HS-5 (cell line): ENCODE measurements around the gene FCHO1.

Source experiments
- DNase-seq: peaks from one replicate; pipeline ENCODE4 v3.0.0-alpha.2; 2012; ENCODE audit warnings: low read depth

The FCHO1 gene, protein sequence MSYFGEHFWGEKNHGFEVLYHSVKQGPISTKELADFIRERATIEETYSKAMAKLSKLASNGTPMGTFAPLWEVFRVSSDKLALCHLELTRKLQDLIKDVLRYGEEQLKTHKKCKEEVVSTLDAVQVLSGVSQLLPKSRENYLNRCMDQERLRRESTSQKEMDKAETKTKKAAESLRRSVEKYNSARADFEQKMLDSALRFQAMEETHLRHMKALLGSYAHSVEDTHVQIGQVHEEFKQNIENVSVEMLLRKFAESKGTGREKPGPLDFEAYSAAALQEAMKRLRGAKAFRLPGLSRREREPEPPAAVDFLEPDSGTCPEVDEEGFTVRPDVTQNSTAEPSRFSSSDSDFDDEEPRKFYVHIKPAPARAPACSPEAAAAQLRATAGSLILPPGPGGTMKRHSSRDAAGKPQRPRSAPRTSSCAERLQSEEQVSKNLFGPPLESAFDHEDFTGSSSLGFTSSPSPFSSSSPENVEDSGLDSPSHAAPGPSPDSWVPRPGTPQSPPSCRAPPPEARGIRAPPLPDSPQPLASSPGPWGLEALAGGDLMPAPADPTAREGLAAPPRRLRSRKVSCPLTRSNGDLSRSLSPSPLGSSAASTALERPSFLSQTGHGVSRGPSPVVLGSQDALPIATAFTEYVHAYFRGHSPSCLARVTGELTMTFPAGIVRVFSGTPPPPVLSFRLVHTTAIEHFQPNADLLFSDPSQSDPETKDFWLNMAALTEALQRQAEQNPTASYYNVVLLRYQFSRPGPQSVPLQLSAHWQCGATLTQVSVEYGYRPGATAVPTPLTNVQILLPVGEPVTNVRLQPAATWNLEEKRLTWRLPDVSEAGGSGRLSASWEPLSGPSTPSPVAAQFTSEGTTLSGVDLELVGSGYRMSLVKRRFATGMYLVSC

DNA sequence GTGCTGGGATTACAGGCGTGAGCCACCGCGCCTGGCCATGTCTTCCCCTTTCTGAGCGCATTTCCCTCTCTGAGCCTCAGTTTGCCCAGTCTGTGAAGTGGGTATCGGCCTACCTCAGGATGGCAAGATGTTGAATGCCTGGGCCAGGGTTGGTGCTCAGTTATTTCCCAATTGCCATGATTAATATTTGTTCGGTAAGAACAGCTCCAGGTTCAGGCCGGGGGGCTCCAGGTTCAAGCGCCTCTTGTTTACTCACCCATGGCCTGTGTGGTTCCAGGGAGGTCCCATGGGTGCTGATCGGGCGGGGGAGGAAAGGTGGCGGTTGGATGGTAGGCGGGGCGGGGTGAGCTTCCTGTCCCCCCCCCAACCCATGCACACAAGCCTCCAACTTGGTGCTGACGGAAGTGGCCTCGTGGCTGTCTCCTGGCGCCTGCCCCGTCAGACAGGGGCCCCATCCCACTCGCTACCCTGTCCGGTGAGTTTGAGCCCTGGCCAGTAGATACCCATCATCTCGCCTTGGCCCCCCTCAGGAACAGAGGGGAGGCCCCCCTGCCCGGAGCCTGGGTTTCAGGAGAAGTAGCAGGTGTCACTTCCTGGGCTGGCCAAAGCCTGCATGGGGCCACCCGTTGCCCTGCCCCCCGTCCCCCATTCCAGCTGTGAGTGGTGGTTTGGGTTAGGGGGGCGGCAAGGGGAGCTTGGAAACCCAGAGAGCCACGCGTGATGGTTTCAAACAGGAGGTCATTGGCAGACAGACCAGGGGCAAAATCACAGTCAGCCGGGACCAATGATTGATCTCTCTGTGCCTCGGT is at the start of gene FCHO1:
Gene FCHO1 (plus strand): TSS at position 375 of the 809 bp plus-strand sequence. CDS start 3,688 bp downstream, outside the sequence.
- no peak for DNase-seq

GRCh38 chr19:17703824-17704463 is 47.3 kb upstream of the FCHO1 start:
- no peak for DNase-seq

DNA sequence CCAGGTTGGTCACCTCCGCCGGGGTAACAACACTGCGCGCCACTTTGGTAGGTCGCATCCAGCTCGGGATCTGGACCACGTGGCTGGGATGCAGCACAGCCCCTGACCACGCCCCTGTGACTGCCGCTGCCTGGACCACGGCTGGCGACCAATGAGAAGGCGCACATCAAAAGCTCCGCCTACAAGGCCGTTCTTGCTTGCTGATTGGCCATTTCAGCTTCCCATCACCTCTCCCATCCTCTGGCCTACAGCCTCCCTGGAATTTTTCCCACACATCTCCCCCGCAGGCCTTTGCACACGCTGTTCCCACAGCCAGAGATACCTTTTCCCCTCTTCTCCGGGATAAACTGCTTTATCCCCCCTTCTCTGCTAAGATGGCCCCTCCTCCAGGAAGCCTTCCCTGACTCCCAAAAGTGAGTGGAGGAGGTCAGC is 44.5 kb upstream of the FCHO1 start:
- no peak for DNase-seq

DNA sequence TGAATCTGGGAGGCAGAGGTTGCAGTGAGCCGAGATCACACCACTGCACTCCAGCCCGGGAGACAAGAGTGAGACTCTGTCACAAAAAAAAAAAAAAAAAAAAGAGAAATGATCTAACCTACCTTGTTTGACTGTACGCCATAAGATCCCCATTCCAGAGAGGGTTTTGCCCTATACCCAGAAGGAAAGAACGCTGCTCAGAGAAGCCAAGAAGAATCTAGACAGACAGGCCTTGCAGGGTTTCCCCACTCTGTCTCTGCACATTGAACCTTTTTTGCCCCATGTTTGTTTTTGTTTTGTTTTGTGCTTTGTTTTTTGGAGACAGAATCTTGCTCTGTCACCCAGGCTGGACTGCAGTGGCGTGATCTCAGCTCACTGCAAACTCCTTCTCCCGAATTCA is 39.4 kb upstream of the FCHO1 start:
- no peak for DNase-seq

GRCh38 chr19:17716309-17716929 is 34.9 kb upstream of the FCHO1 start:
- no peak for DNase-seq

- DNase-seq: no peak
Measured at GRCh38 chr19:17718550-17718946, 32.7 kb upstream of the FCHO1 start.

DNA sequence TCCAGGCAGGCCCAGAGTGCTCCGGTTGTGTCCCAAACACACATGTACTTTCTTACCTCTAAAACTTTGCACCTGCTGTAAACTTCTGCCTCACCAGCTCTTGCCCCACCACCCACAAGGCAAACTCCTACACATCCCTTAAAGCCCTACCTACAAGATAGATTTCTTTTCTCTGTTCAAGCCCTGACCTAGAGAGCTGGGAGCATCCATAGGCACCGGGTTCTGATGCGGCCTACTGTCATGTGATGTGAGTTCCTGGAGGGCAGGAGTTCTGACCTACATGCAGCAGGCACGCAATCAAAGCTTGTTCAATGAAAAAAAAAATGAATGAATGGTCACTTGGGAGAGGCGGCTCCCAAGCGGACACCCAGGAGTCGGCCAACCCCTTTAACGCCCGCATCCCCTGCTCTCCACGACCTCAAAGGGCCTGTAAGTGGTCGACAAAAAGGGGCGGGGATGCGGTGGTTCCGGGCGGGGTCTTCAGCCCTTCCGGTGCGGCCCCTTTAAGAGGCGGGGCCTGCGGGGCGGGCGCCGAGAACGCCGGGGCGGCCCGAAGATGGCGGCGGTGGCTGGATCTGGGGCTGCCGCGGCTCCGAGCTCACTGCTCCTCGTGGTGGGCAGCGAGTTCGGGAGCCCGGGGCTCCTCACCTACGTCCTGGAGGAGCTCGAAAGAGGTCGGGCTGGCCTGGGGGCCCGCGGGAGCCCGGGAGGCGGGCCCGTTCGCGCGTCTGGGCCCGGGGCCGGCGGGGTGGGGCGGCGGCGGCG is 32.1 kb upstream of the FCHO1 start, which contains the start of gene MAP1S:
Gene MAP1S (plus strand): TSS at position 534 of the 765 bp plus-strand sequence. CDS start 23 bp downstream, at position 557.
- no peak for DNase-seq

GRCh38 chr19:17719730-17720400 is 31.4 kb upstream of the FCHO1 start:
- no peak for DNase-seq

DNA sequence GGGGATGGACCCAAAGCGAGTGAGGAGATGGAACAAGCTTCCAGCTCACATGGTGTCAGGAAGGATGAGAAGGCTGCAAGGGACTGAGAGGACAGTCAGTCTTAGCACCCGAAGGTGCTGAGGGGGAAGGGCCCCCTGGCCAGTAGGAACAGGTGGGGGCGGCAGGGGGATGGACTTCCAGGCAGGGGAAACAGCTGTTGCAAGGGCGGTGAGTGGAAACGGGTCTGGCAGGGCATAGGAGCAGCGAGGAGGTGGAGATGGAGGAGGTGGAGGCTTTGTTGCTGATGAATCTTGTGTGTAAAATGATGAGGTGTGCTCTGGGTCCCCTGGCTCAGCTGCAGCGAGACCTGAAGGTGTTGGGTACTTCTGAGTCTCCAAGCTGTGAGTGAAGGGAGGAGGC is 30.8 kb upstream of the FCHO1 start:
- DNase-seq: no peak

DNA sequence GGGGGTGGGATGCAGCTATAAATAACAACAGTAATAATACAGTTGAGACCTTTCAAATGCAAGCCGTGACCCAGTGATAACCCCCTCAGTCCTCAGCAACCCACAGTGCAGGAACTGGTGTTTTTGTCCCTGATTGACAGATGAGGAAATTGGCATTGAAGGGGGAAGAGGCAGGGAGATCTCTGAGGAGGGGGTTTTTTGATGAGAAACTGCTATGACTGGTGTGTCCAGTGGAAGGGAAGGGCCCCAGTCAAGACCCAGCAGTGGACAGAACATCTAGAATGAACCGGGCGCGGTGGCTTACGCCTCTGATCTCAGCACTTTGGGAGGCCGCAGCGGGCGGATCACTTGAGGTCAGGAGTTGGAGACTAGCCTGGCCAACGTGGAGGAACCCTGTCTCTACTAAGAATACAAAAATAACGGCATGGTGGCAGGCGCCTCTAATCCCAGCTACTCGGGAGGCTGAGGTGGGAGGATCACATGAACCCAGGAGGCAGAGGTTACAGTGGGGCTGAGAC is 30.1 kb upstream of the FCHO1 start:
- DNase-seq: no peak

- DNase-seq: no peak
Measured at GRCh38 chr19:17721821-17722220, 29.5 kb upstream of the FCHO1 start.

DNA sequence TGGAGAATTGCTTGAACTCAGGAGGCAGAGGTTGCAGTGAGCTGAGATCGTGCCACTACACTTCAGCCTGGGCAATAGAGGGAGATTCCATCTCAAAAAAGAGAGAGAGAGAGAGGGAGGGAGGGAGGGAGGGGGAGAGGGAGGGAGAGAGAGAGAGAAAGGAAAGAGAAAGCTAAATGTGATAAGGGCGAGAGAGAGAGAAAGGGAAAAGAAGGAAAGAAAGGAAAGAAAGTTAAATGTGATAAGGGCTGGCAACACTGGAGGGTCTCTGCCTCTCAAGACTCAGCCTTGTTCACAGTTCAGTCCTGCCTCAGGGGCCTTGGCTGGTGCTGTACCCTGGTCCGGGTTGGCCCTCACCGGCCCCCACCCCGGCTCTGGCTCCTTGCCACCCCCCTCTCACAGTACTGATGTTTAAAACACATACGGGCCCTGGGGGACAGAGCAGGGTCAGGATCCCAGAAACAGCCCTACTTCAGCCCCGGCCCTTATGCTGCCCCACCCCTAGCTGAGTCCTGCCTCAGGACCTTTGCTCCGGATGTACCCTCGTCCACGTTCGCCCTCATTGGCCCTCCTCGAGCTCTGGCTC is 28.5 kb upstream of the FCHO1 start:
- DNase-seq: no peak

DNA sequence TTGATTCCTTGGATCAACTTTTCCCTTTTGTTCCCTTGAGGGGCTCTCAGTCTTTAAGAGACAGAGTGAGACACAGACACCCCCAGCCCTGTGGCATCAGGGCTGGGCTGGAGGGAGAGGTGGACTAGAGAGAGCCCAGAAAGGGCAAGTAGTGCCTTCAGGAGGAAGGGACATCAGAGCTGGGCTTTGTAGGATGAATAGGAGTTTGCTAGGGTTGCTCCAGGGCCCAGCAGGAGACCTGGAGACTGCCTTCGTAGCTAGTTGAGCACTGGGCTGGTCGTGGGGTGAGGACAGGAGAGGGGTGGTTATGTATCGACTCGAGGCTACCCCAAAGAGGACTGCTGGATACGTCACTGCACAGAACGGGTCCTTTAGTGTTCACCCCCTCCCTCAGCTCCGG is 26.6 kb upstream of the FCHO1 start:
- no peak for DNase-seq

GRCh38 chr19:17725422-17726078 is 25.7 kb upstream of the FCHO1 start:
- DNase-seq: no peak

- DNase-seq: no peak
Measured at GRCh38 chr19:17726136-17726741, 25.0 kb upstream of the FCHO1 start.

- no peak for DNase-seq
Measured at GRCh38 chr19:17726964-17727773, 24.1 kb upstream of the FCHO1 start.

- DNase-seq: no peak
Measured at GRCh38 chr19:17727843-17728242, 23.4 kb upstream of the FCHO1 start.
